ENCODE data around the gene TANC1. TPM values are rescaled to one million over a fixed set of nuclear protein-coding genes. Genes with fewer than 3 reads are reported as not detected.
A peak's percentile ranks its signal among the peaks of the same experiment; 100 is the strongest.

The TANC1 gene
- total RNA-seq, 2 donors from 2014 or later, result 2.9 to 9.5 TPM

GRCh38 chr2:159108181-159108893 is 139.9 kb downstream of the TANC1 start:
- Histone ChIP-seq H3K27ac (ENCODE audit: low read depth, low read length) (no peak overlapping the region), H3K36me3 (ENCODE audit: control insufficient read depth, insufficient read depth, low read length) (peaks cover 18% of the 10 kb centered on the region), H3K9me3 (ENCODE audit: control insufficient read depth, low read length) (no peaks in the 10 kb centered on the region), H3K9ac (ENCODE audit: extremely low read depth, low read length, poor library complexity, severe bottlenecking) (no peak overlapping the region), H3K4me3 (ENCODE audit: low read length) (no peak overlapping the region), H3K27me3 (ENCODE audit: control insufficient read depth, insufficient read depth, low read length, poor library complexity, severe bottlenecking) (no peaks in the 10 kb centered on the region), H3K4me1 (ENCODE audit: control insufficient read depth, insufficient read depth, low read length) (no peaks in the 10 kb centered on the region)
- peak; percentile 44 for DNase-seq
- WGBS, 2 experiments (ENCODE audit: insufficient coverage in 1 of 2, insufficient read length in 1 of 2), result 91 to 93% methylated on average over 5 to 12 of the region's 12 CpGs
- Mint-ChIP-seq H3K4me1 (peaks cover 3% of the 10 kb centered on the region), H3K27ac (peak overlapping the region; percentile 45), H3K9me3 (no peaks in the 10 kb centered on the region), H3K27me3 (ENCODE audit: insufficient read depth) (no peaks in the 10 kb centered on the region), H3K36me3 (ENCODE audit: low read depth) (no peaks in the 10 kb centered on the region), H3K4me3 (no peak overlapping the region)
- no peak for TF ChIP-seq CTCF (conservative IDR thresholded peaks at IDR 0.05)

GRCh38 chr2:159109517-159109916 is 141.1 kb downstream of the TANC1 start:
- TF ChIP-seq CTCF (conservative IDR thresholded peaks at IDR 0.05), result no peak
- WGBS, 2 experiments (ENCODE audit: insufficient coverage in 1 of 2, insufficient read length in 1 of 2), result 94 to 97% methylated on average over 2 to 3 of the region's 3 CpGs
- Histone ChIP-seq H3K9ac (ENCODE audit: extremely low read depth, low read length, poor library complexity, severe bottlenecking) (no peak overlapping the region), H3K27me3 (ENCODE audit: control insufficient read depth, insufficient read depth, low read length, poor library complexity, severe bottlenecking) (no peaks in the 10 kb centered on the region), H3K9me3 (ENCODE audit: control insufficient read depth, low read length) (no peaks in the 10 kb centered on the region), H3K4me1 (ENCODE audit: control insufficient read depth, insufficient read depth, low read length) (no peaks in the 10 kb centered on the region), H3K36me3 (ENCODE audit: control insufficient read depth, insufficient read depth, low read length) (peaks cover 18% of the 10 kb centered on the region), H3K27ac (ENCODE audit: low read depth, low read length) (no peak overlapping the region), H3K4me3 (ENCODE audit: low read length) (no peak overlapping the region)
- peak; percentile 3 for DNase-seq
- Mint-ChIP-seq H3K27ac (no peak overlapping the region), H3K4me1 (peaks cover 3% of the 10 kb centered on the region), H3K9me3 (no peaks in the 10 kb centered on the region), H3K36me3 (ENCODE audit: low read depth) (no peaks in the 10 kb centered on the region), H3K27me3 (ENCODE audit: insufficient read depth) (no peaks in the 10 kb centered on the region), H3K4me3 (no peak overlapping the region)

- H3K4me1 ChIP-seq (ENCODE audit: control insufficient read depth, insufficient read depth, low read length), result no peaks in the 10 kb centered on the region
- no peak overlapping the region for H3K9ac ChIP-seq (ENCODE audit: extremely low read depth, low read length, poor library complexity, severe bottlenecking)
- no peak for TF ChIP-seq CTCF (conservative IDR thresholded peaks at IDR 0.05)
- WGBS, 2 experiments (ENCODE audit: insufficient coverage in 1 of 2, insufficient read length in 1 of 2), result 88 to 89% methylated on average over 2 of the region's 2 CpGs
- no peaks in the 10 kb centered on the region for H3K9me3 ChIP-seq (ENCODE audit: control insufficient read depth, low read length)
- Mint-ChIP-seq H3K9me3 (peaks cover under 1% of the 10 kb centered on the region), H3K27ac (no peak overlapping the region), H3K27me3 (ENCODE audit: insufficient read depth) (no peaks in the 10 kb centered on the region), H3K4me3 (no peak overlapping the region), H3K36me3 (ENCODE audit: low read depth) (no peaks in the 10 kb centered on the region), H3K4me1 (peaks cover 3% of the 10 kb centered on the region)
- no peak overlapping the region for H3K27ac ChIP-seq (ENCODE audit: low read depth, low read length)
- peak; percentile 23 for DNase-seq
- no peaks in the 10 kb centered on the region for H3K27me3 ChIP-seq (ENCODE audit: control insufficient read depth, insufficient read depth, low read length, poor library complexity, severe bottlenecking)
- no peak overlapping the region for H3K4me3 ChIP-seq (ENCODE audit: low read length)
- peaks cover 18% of the 10 kb centered on the region for H3K36me3 ChIP-seq (ENCODE audit: control insufficient read depth, insufficient read depth, low read length)
These were observed 142.3 kb downstream of the TANC1 start for GRCh38 chr2:159110784-159111183.
